Neural cell (in vitro differentiated cells): ENCODE data around the gene TRIM46. TPM values are rescaled to one million over a fixed set of nuclear protein-coding genes. Genes with fewer than 3 reads are reported as not detected.

Experiments used
- H2AFZ ChIP-seq: fragments of 200-600, 300-800 bp; sonication (generic), shearing (Covaris generic); 2 replicates; pipeline ENCODE4 v1.6.0; 2014; ENCODE audit warnings: low read depth, mild to moderate bottlenecking, antibody characterized with exemption, low read length, moderate library complexity
- H3F3A ChIP-seq: fragments of 200-600 bp; shearing (Covaris generic); 2 replicates; pipeline ENCODE4 v1.6.1; 2016; ENCODE audit warnings: mild to moderate bottlenecking, moderate library complexity, mixed read lengths, antibody characterized with exemption, low read length; ENCODE audit not compliant: insufficient read depth, poor library complexity, severe bottlenecking
- H3K27ac ChIP-seq: fragments of 200-600, 300-800 bp; sonication (generic), shearing (Covaris generic); 2 replicates; pipeline ENCODE4 v1.5.1; 2014; ENCODE audit warnings: mild to moderate bottlenecking, low read length, moderate library complexity
- H3K27me3 ChIP-seq: fragments of 300-800, 200-600 bp; sonication (generic), shearing (Covaris generic); 2 replicates; pipeline ENCODE4 v1.6.0; 2014; ENCODE audit warnings: mild to moderate bottlenecking, low read depth, low read length, moderate library complexity; ENCODE audit not compliant: insufficient read depth
- H3K36me3 ChIP-seq: fragments of 300-800, 200-600 bp; sonication (generic), shearing (Covaris generic); 2 replicates; pipeline ENCODE4 v1.5.1; 2014; ENCODE audit warnings: mild to moderate bottlenecking, antibody characterized with exemption, low read length, moderate library complexity; ENCODE audit not compliant: insufficient read depth
- H3K4me2 ChIP-seq: fragments of 300-800, 200-600 bp; sonication (generic), shearing (Covaris generic); 2 replicates; pipeline ENCODE4 v1.6.0; 2014; ENCODE audit warnings: mild to moderate bottlenecking, low read length
- H3K4me3 ChIP-seq: fragments of 300-800, 200-600 bp; sonication (generic), shearing (Covaris generic); 2 replicates; pipeline ENCODE4 v1.5.1; 2014; ENCODE audit warnings: mild to moderate bottlenecking, low read length, moderate library complexity
- H3K79me2 ChIP-seq: fragments of 200-600 bp; shearing (Covaris generic); replicated peaks from 2 replicates; pipeline ENCODE4 v1.6.0; 2014; ENCODE audit warnings: mild to moderate bottlenecking, low read length, moderate library complexity; ENCODE audit not compliant: insufficient read depth
- H3K9ac ChIP-seq: fragments of 300-800, 200-600 bp; sonication (generic), shearing (Covaris generic); 2 replicates; pipeline ENCODE4 v1.6.1; 2016; ENCODE audit warnings: mild to moderate bottlenecking, low read length, mixed read lengths
- H3K9me2 ChIP-seq: fragments of 200-600 bp; shearing (Covaris generic); 2 replicates; pipeline ENCODE4 v1.6.1; 2016; ENCODE audit warnings: mild to moderate bottlenecking, low read length, mixed read lengths; ENCODE audit not compliant: insufficient read depth
- H3K9me3 ChIP-seq: fragments of 200-600, 300-800 bp; sonication (generic), shearing (Covaris generic); 2 replicates; pipeline ENCODE4 v1.6.1; 2016; ENCODE audit warnings: mild to moderate bottlenecking, mixed run types, low read length, moderate library complexity, mixed read lengths
- H4K20me1 ChIP-seq: fragments of 200-600 bp; shearing (Covaris generic); 2 replicates; pipeline ENCODE4 v1.6.1; 2016; ENCODE audit warnings: mild to moderate bottlenecking, mixed run types; ENCODE audit not compliant: insufficient read depth
- CTCF ChIP-seq: fragments of 450-650 bp; IDR thresholded peaks from 2 replicates; pipeline ENCODE4 v1.5.1; 2014; ENCODE audit warnings: antibody characterized with exemption, mild to moderate bottlenecking, moderate library complexity; ENCODE audit not compliant: poor library complexity, severe bottlenecking
- EP300 ChIP-seq: fragments of 450-650 bp; conservative IDR thresholded peaks from 2 replicates; pipeline ENCODE4 v1.6.1; 2014; ENCODE audit warnings: antibody characterized with exemption, mild to moderate bottlenecking, moderate library complexity; ENCODE audit not compliant: poor library complexity, severe bottlenecking
- EZH2 ChIP-seq: fragments of 200-600, 300-800 bp; shearing (Covaris generic), sonication (generic); IDR thresholded peaks from 2 replicates; pipeline ENCODE4 v1.6.1; 2014; ENCODE audit warnings: antibody characterized with exemption, low read length, borderline replicate concordance, mild to moderate bottlenecking; ENCODE audit not compliant: insufficient read depth, poor library complexity, severe bottlenecking
- MXI1 ChIP-seq: fragments of 450-650 bp; conservative IDR thresholded peaks from 2 replicates; pipeline ENCODE4 v1.6.1; 2014; ENCODE audit warnings: antibody characterized with exemption, mild to moderate bottlenecking; ENCODE audit not compliant: poor library complexity, severe bottlenecking
- POLR2AphosphoS5 ChIP-seq: IDR thresholded peaks from 2 replicates; pipeline ENCODE4 v1.6.1; 2012
- RAD21 ChIP-seq: fragments of 450-650 bp; conservative IDR thresholded peaks from 2 replicates; pipeline ENCODE4 v1.6.1; 2014; ENCODE audit warnings: antibody characterized with exemption, mild to moderate bottlenecking, moderate library complexity
- REST ChIP-seq: IDR thresholded peaks from 2 replicates; pipeline ENCODE4 v1.6.1; 2012; ENCODE audit warnings: borderline replicate concordance
- SMC3 ChIP-seq: fragments of 450-650 bp; conservative IDR thresholded peaks from 2 replicates; pipeline ENCODE4 v1.6.1; 2014; ENCODE audit warnings: antibody characterized with exemption, mild to moderate bottlenecking, moderate library complexity; ENCODE audit not compliant: poor library complexity
- TAF1 ChIP-seq: IDR thresholded peaks from 2 replicates; pipeline ENCODE4 v1.6.1; 2012; ENCODE audit warnings: low read depth
- polyA plus RNA-seq: library from polyadenylated mRNA; depleted of rRNA; stranded (reverse); fragments of >200 nt; gene quantifications from 2 replicates; pipeline ENCODE4 v1.2.3, GENCODE V29; 2014

TRIM46 gene
- polyA plus RNA-seq, 1 donor from 2014 or later, result 31.5 TPM

GRCh38 chr1:155226910-155227260 lies 53.2 kb downstream of the TRIM46 start:
- peak overlapping the region; percentile 81 for H2AFZ ChIP-seq
- no peaks in the 10 kb centered on the region for H4K20me1 ChIP-seq
- peaks cover 11% of the 10 kb centered on the region for H3K79me2 ChIP-seq
- H3K27ac ChIP-seq, result peak overlapping the region; percentile 97
- no peaks in the 10 kb centered on the region for H3K27me3 ChIP-seq
- H3F3A ChIP-seq, result peaks cover 6% of the 10 kb centered on the region
- no peaks in the 10 kb centered on the region for H3K9me2 ChIP-seq
- peak overlapping the region; percentile 83 for H3K4me2 ChIP-seq
- H3K9me3 ChIP-seq, result no peaks in the 10 kb centered on the region
- H3K9ac ChIP-seq, result peak overlapping the region; percentile 88
- H3K4me3 ChIP-seq, result peak overlapping the region; percentile 92
- no peaks in the 10 kb centered on the region for H3K36me3 ChIP-seq
- TF ChIP-seq EZH2, result no peak
- no peak for TF ChIP-seq POLR2AphosphoS5
- peak; percentile 52 for TF ChIP-seq CTCF
- peak; percentile 93 for TF ChIP-seq MXI1
- peak; percentile 47 for TF ChIP-seq TAF1
- peak; percentile 39 for TF ChIP-seq SMC3
- no peak for TF ChIP-seq EP300
- TF ChIP-seq REST, result peak; percentile 74

- peak overlapping the region; percentile 92 for H3K4me3 ChIP-seq
- peak overlapping the region; percentile 95 for H2AFZ ChIP-seq
- H3K9ac ChIP-seq, result peak overlapping the region; percentile 88
- no peaks in the 10 kb centered on the region for H3K36me3 ChIP-seq
- no peaks in the 10 kb centered on the region for H3K27me3 ChIP-seq
- peaks cover 6% of the 10 kb centered on the region for H3F3A ChIP-seq
- H3K4me2 ChIP-seq, result peak overlapping the region; percentile 83
- peaks cover 11% of the 10 kb centered on the region for H3K79me2 ChIP-seq
- H3K9me3 ChIP-seq, result no peaks in the 10 kb centered on the region
- H4K20me1 ChIP-seq, result no peaks in the 10 kb centered on the region
- H3K27ac ChIP-seq, result peak overlapping the region; percentile 97
- TF ChIP-seq POLR2AphosphoS5, result peak; percentile 83
- peak; percentile 98 for TF ChIP-seq TAF1
- TF ChIP-seq REST, result peak; percentile 90
- TF ChIP-seq MXI1, result peak; percentile 83
- TF ChIP-seq CTCF, result peak; percentile 67
- peak; percentile 42 for TF ChIP-seq RAD21
- TF ChIP-seq EZH2, result no peak
- peak; percentile 34 for TF ChIP-seq EP300
- TF ChIP-seq SMC3, result peak; percentile 46
- H3K9me2 ChIP-seq, result no peaks in the 10 kb centered on the region
Observed at GRCh38 chr1:155227261-155228095, 53.8 kb downstream of the TRIM46 start.
